LNCAP (cell line): Measurements from ENCODE around the gene HOXD13.

Source experiments
- TF ChIP-seq, protein P1 (sequence below): fragments of 450-650 bp; IDR thresholded peaks from 2 replicates; pipeline ENCODE4 v1.5.1; 2017; ENCODE audit warnings: mild to moderate bottlenecking

Gene HOXD13

DNA sequence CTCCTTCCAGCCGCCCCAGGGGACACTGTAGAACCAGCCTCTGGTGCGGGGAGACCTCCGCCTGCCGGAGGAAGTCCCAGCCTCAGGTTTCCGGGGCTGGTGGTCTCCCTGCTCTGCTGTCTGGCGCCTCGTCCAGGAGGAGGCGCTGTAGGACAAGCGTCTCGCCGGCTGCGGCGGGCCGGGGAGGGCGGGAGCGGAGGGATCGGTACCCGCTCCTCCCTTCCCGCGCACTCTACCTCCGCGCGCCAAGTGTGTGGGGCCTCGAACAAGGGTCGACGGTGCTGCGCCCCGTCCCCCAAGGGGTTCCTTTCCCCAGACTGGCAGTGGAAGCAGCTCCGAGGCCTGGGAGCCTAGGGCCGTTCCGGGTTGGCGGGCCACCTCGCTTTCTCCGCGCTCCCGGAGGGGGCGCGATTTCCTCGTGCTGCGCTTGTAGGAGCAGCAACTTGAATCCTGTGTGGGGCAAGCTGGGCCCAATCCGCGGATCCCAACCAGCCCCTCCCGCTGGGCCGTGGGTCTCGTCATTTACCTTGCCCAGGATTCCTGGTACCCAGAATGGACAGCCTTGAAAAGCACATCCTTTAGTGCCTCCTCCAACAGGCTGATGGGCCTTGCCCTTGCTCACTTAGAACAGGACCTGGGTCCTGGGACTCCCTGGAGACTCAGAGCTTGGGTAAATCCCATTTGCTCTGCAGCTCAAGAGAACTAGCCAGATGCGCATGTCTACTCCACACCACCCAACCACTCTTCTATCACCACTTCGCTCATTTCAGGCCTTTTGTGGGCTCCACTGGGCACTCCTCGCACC, 48.2 kb downstream of the HOXD13 start:
- TF ChIP-seq, protein P1, sequence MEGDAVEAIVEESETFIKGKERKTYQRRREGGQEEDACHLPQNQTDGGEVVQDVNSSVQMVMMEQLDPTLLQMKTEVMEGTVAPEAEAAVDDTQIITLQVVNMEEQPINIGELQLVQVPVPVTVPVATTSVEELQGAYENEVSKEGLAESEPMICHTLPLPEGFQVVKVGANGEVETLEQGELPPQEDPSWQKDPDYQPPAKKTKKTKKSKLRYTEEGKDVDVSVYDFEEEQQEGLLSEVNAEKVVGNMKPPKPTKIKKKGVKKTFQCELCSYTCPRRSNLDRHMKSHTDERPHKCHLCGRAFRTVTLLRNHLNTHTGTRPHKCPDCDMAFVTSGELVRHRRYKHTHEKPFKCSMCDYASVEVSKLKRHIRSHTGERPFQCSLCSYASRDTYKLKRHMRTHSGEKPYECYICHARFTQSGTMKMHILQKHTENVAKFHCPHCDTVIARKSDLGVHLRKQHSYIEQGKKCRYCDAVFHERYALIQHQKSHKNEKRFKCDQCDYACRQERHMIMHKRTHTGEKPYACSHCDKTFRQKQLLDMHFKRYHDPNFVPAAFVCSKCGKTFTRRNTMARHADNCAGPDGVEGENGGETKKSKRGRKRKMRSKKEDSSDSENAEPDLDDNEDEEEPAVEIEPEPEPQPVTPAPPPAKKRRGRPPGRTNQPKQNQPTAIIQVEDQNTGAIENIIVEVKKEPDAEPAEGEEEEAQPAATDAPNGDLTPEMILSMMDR: peak; percentile 89

DNA sequence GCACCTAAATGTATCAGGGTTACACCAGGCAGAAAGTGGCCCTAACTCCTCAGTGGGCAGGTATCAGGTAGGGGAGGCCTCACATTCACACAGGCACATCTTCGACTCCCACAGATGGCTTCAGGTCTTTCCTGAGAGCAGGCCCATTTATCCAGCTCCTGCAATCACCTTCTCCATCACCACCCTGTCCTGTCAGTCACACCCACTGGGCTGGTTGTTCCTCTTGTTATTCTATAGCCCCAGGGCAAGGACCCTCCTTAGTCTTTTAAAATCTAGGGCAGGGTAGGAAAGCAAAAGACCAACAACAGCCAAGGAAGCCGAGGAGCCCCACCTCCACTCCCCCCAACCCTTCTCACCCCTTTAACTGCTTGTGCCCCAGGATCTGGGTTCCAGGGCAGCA, 49.8 kb downstream of the HOXD13 start:
- TF ChIP-seq, protein P1: no peak
